ENCODE data around the gene ALAS1.

Gene ALAS1

GRCh38 chr3:52256159-52256558 is 58.2 kb downstream of the ALAS1 start:
- H3K4me3 ChIP-seq (ENCODE audit: control insufficient read depth in 1 of 7, extremely low read depth in 1 of 7, insufficient read depth in 4 of 7, low read depth in 2 of 7, low read length in 6 of 7): no peak overlapping the region
- no peak for DNase-seq
- POLR2A ChIA-PET: no interaction called here
- H3K27me3 ChIP-seq (replicated peaks in 2 of 5; ENCODE audit: control insufficient read depth in 4 of 5, insufficient read depth in 5 of 5, low read length in 4 of 5): no peaks in the 10 kb centered on the region
- H3K36me3 ChIP-seq (ENCODE audit: control insufficient read depth in 4 of 4, insufficient read depth in 4 of 4, low read length in 3 of 4): peaks cover 26 to 76% (median 55%) of the 10 kb centered on the region in 4 experiments
- H3K27ac ChIP-seq (ENCODE audit: insufficient read depth in 1 of 2, low read depth in 1 of 2, low read length in 2 of 2, poor library complexity in 1 of 2, severe bottlenecking in 2 of 2): no peak overlapping the region
- H3K9me3 ChIP-seq (ENCODE audit: control extremely low read depth in 1 of 5, control insufficient read depth in 4 of 5, insufficient read depth in 2 of 5, low read depth in 1 of 5, low read length in 4 of 5): no peaks in the 10 kb centered on the region
- WGBS (ENCODE audit: insufficient coverage): no CpG with 5 or more reads among the region's 3 CpGs
- peaks cover 7 to 37% (median 23%) of the 10 kb centered on the region in 4 experiments for H3K4me1 ChIP-seq (ENCODE audit: control extremely low read depth in 1 of 4, control insufficient read depth in 4 of 4, insufficient read depth in 4 of 4, low read length in 3 of 4)
- CTCF ChIA-PET: interaction anchor here (0.7 to 9.6 kb wide), 5 partner anchors 11 to 36 kb away, joined by 3 to 161 read pairs (median 4); partner anchors contain the start of genes PPM1M and TWF2

- Histone ChIP-seq H3K27me3 (replicated peaks in 2 of 5; ENCODE audit: control insufficient read depth in 4 of 5, insufficient read depth in 5 of 5, low read length in 4 of 5) (no peaks in the 10 kb centered on the region), H3K9me3 (ENCODE audit: control extremely low read depth in 1 of 5, control insufficient read depth in 4 of 5, insufficient read depth in 2 of 5, low read depth in 1 of 5, low read length in 4 of 5) (no peaks in the 10 kb centered on the region), H3K4me3 (ENCODE audit: control insufficient read depth in 1 of 7, extremely low read depth in 1 of 7, insufficient read depth in 4 of 7, low read depth in 2 of 7, low read length in 6 of 7) (no peak overlapping the region), H3K36me3 (ENCODE audit: control insufficient read depth in 4 of 4, insufficient read depth in 4 of 4, low read length in 3 of 4) (peaks cover 24 to 76% (median 58%) of the 10 kb centered on the region in 4 experiments), H3K4me1 (ENCODE audit: control extremely low read depth in 1 of 4, control insufficient read depth in 4 of 4, insufficient read depth in 4 of 4, low read length in 3 of 4) (peaks cover 7 to 37% (median 23%) of the 10 kb centered on the region in 4 experiments), H3K27ac (ENCODE audit: insufficient read depth in 1 of 2, low read depth in 1 of 2, low read length in 2 of 2, poor library complexity in 1 of 2, severe bottlenecking in 2 of 2) (no peak overlapping the region)
- DNase-seq: no peak
- ChIA-PET POLR2A (no interaction called here), CTCF (interaction anchor here (0.7 to 9.6 kb wide), 4 partner anchors 14 to 36 kb away, joined by 3 to 161 read pairs (median 4); partner anchors contain the start of gene TWF2)
- 83% methylated on average over 1 of the region's 4 CpGs for WGBS (ENCODE audit: insufficient coverage)
Measured at GRCh38 chr3:52256622-52257021, 58.7 kb downstream of the ALAS1 start.

DNA sequence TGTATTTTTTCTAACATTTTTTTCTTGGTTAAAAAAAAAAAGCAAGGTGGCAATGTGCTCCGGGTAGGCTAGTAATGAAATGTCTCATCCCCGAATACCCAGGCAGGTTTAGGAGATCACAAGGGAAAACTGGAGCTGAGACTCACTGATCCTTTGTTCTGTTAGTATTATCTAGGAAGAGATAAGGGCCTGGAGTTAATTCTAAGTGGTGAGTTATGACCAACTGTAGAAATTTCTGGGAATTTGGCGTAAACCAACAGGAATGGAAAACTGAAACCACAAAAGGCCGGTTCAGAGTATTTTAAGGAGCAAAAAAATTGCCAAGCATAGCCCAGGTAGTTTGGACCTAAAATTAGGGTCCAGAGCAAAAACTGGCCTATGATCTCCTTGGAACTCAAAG is 60.0 kb downstream of the ALAS1 start:
- Histone ChIP-seq H3K4me3 (ENCODE audit: control insufficient read depth in 1 of 7, extremely low read depth in 1 of 7, insufficient read depth in 4 of 7, low read depth in 2 of 7, low read length in 6 of 7) (no peak overlapping the region), H3K36me3 (ENCODE audit: control insufficient read depth in 4 of 4, insufficient read depth in 4 of 4, low read length in 3 of 4) (peaks cover 29 to 83% (median 61%) of the 10 kb centered on the region in 4 experiments), H3K27ac (ENCODE audit: insufficient read depth in 1 of 2, low read depth in 1 of 2, low read length in 2 of 2, poor library complexity in 1 of 2, severe bottlenecking in 2 of 2) (peak overlapping the region in 1 of 2 experiments; percentile 50), H3K27me3 (replicated peaks in 2 of 5; ENCODE audit: control insufficient read depth in 4 of 5, insufficient read depth in 5 of 5, low read length in 4 of 5) (no peaks in the 10 kb centered on the region), H3K9me3 (ENCODE audit: control extremely low read depth in 1 of 5, control insufficient read depth in 4 of 5, insufficient read depth in 2 of 5, low read depth in 1 of 5, low read length in 4 of 5) (no peaks in the 10 kb centered on the region), H3K4me1 (ENCODE audit: control extremely low read depth in 1 of 4, control insufficient read depth in 4 of 4, insufficient read depth in 4 of 4, low read length in 3 of 4) (peaks cover 2 to 33% (median 16%) of the 10 kb centered on the region in 4 experiments)
- ChIA-PET CTCF (interaction anchor here (1.0 to 1.1 kb wide), 2 partner anchors 13 to 18 kb away, joined by 3 to 4 read pairs; no protein-coding TSS in a partner anchor), POLR2A (interaction anchor here (0.5 kb wide), 1 partner anchor 821 kb away, joined by 4 read pairs; no protein-coding TSS in a partner anchor)
- no peak for DNase-seq
- 97% methylated on average over 4 of the region's 4 CpGs for WGBS (ENCODE audit: insufficient coverage)

DNA sequence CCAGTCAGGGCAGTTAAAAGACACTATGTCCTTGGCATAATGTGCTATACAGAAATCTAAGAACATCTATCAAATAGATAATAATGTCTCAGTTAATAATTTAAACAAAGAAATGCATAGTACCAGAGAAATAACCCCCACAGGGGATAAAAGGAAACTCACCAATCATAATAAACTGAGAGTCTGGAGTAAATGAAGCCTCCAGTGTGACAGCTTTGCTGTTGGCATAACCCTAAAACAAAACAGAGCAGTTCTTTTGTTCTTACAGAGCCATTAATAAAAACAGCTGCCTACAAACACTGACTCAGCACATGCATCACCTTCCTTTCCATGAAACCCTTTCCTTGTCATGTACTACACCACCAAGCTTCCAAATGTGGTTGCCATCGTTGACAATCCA is 61.1 kb downstream of the ALAS1 start:
- no peaks in the 10 kb centered on the region for H3K27me3 ChIP-seq (replicated peaks in 2 of 5; ENCODE audit: control insufficient read depth in 4 of 5, insufficient read depth in 5 of 5, low read length in 4 of 5)
- H3K9me3 ChIP-seq (ENCODE audit: control extremely low read depth in 1 of 5, control insufficient read depth in 4 of 5, insufficient read depth in 2 of 5, low read depth in 1 of 5, low read length in 4 of 5): no peaks in the 10 kb centered on the region
- WGBS (ENCODE audit: insufficient coverage): no CpG with 5 or more reads among the region's 1 CpG
- ChIA-PET POLR2A (interaction anchor here (1.0 kb wide), 1 partner anchor 18 kb away, joined by 3 read pairs; no protein-coding TSS in a partner anchor), CTCF (interaction anchor here (1.1 to 3.6 kb wide), 7 partner anchors 11 to 24 kb away, joined by 3 to 16 read pairs (median 6); partner anchors contain the start of genes TWF2 and WDR82)
- no peak for DNase-seq
- H3K4me1 ChIP-seq (ENCODE audit: control extremely low read depth in 1 of 4, control insufficient read depth in 4 of 4, insufficient read depth in 4 of 4, low read length in 3 of 4): peaks cover 0 to 25% (median 5%) of the 10 kb centered on the region in 4 experiments
- peaks cover 36 to 90% (median 67%) of the 10 kb centered on the region in 4 experiments for H3K36me3 ChIP-seq (ENCODE audit: control insufficient read depth in 4 of 4, insufficient read depth in 4 of 4, low read length in 3 of 4)
- no peak overlapping the region for H3K4me3 ChIP-seq (ENCODE audit: control insufficient read depth in 1 of 7, extremely low read depth in 1 of 7, insufficient read depth in 4 of 7, low read depth in 2 of 7, low read length in 6 of 7)
- H3K27ac ChIP-seq (ENCODE audit: insufficient read depth in 1 of 2, low read depth in 1 of 2, low read length in 2 of 2, poor library complexity in 1 of 2, severe bottlenecking in 2 of 2): peak overlapping the region in 1 of 2 experiments; percentile 29

GRCh38 chr3:52259448-52259847 is 61.5 kb downstream of the ALAS1 start:
- no peak for DNase-seq
- 96% methylated on average over 3 of the region's 4 CpGs for WGBS (ENCODE audit: insufficient coverage)
- Histone ChIP-seq H3K27ac (ENCODE audit: insufficient read depth in 1 of 2, low read depth in 1 of 2, low read length in 2 of 2, poor library complexity in 1 of 2, severe bottlenecking in 2 of 2) (peak overlapping the region in 1 of 2 experiments; percentile 29), H3K36me3 (ENCODE audit: control insufficient read depth in 4 of 4, insufficient read depth in 4 of 4, low read length in 3 of 4) (peaks cover 36 to 94% (median 68%) of the 10 kb centered on the region in 4 experiments), H3K9me3 (ENCODE audit: control extremely low read depth in 1 of 5, control insufficient read depth in 4 of 5, insufficient read depth in 2 of 5, low read depth in 1 of 5, low read length in 4 of 5) (no peaks in the 10 kb centered on the region), H3K4me3 (ENCODE audit: control insufficient read depth in 1 of 7, extremely low read depth in 1 of 7, insufficient read depth in 4 of 7, low read depth in 2 of 7, low read length in 6 of 7) (no peak overlapping the region), H3K4me1 (ENCODE audit: control extremely low read depth in 1 of 4, control insufficient read depth in 4 of 4, insufficient read depth in 4 of 4, low read length in 3 of 4) (peaks cover 0 to 21% (median 1%) of the 10 kb centered on the region in 4 experiments), H3K27me3 (replicated peaks in 2 of 5; ENCODE audit: control insufficient read depth in 4 of 5, insufficient read depth in 5 of 5, low read length in 4 of 5) (no peaks in the 10 kb centered on the region)
- ChIA-PET POLR2A (no interaction called here), CTCF (interaction anchor here (1.1 to 3.6 kb wide), 5 partner anchors 11 to 25 kb away, joined by 3 to 16 read pairs (median 7); partner anchors contain the start of gene WDR82)

DNA sequence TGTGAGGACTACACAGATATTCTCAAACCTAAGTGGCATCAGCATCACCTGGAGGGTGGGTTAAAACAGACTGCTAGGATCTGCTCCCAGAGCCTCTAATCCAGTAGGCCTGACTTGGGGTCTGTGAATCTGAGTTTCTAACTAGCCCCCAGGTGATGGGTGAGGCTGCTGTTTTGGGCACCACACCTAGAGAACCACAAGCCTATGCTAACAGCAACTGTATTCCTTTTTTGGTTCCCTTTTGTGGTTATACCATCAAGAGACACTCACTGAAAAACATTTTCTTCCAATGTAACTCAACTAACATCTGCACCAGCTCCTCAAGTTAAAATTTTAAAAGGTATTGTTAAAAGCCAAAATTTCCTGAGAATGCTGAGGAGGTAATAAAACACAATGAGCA is 64.5 kb downstream of the ALAS1 start:
- Histone ChIP-seq H3K9me3 (ENCODE audit: control extremely low read depth in 1 of 5, control insufficient read depth in 4 of 5, insufficient read depth in 2 of 5, low read depth in 1 of 5, low read length in 4 of 5) (no peaks in the 10 kb centered on the region), H3K36me3 (ENCODE audit: control insufficient read depth in 4 of 4, insufficient read depth in 4 of 4, low read length in 3 of 4) (peaks cover 39 to 95% (median 65%) of the 10 kb centered on the region in 4 experiments), H3K4me3 (ENCODE audit: control insufficient read depth in 1 of 7, extremely low read depth in 1 of 7, insufficient read depth in 4 of 7, low read depth in 2 of 7, low read length in 6 of 7) (no peak overlapping the region), H3K27me3 (replicated peaks in 2 of 5; ENCODE audit: control insufficient read depth in 4 of 5, insufficient read depth in 5 of 5, low read length in 4 of 5) (no peaks in the 10 kb centered on the region), H3K27ac (ENCODE audit: insufficient read depth in 1 of 2, low read depth in 1 of 2, low read length in 2 of 2, poor library complexity in 1 of 2, severe bottlenecking in 2 of 2) (no peak overlapping the region), H3K4me1 (ENCODE audit: control extremely low read depth in 1 of 4, control insufficient read depth in 4 of 4, insufficient read depth in 4 of 4, low read length in 3 of 4) (peaks cover 0 to 6% (median 0%) of the 10 kb centered on the region in 4 experiments)
- ChIA-PET CTCF (interaction anchor here (1.5 to 3.9 kb wide), 5 partner anchors 9 to 21 kb away, joined by 4 to 18 read pairs (median 4); no protein-coding TSS in a partner anchor), POLR2A (interaction anchor here (1.1 to 1.7 kb wide), 2 partner anchors 18 to 24 kb away, joined by 3 to 4 read pairs; partner anchors contain the start of gene TWF2)
- no peak for DNase-seq
